GM06990 (cell line): ENCODE measurements around the gene HYAL1.

Experiments
- DNase-seq: peaks from one replicate; pipeline ENCODE4 v3.0.0-alpha.2; 2011; ENCODE audit not compliant: insufficient read length; ENCODE audit errors: extremely low read depth
- H3K27me3 ChIP-seq: replicated peaks from 2 replicates; pipeline ENCODE4 v1.6.0; 2011; ENCODE audit warnings: low read length; ENCODE audit not compliant: control insufficient read depth, insufficient read depth
- H3K36me3 ChIP-seq: 2 replicates; pipeline ENCODE4 v1.5.1; 2011; ENCODE audit warnings: low read length; ENCODE audit not compliant: control insufficient read depth, insufficient read depth
- H3K4me3 ChIP-seq: replicated peaks from 2 replicates; pipeline ENCODE4 v1.5.1; 2011; ENCODE audit warnings: low read depth, mild to moderate bottlenecking, control low read depth, low read length
- CTCF ChIP-seq: IDR thresholded peaks from 2 replicates; pipeline ENCODE4 v1.5.1; 2011; ENCODE audit warnings: low read length, control low read depth, mild to moderate bottlenecking, inconsistent platforms; ENCODE audit not compliant: insufficient read depth, poor library complexity, severe bottlenecking

The HYAL1 gene

GRCh38 chr3:50347187-50347813, 43.9 kb upstream of the HYAL1 start:
- Histone ChIP-seq H3K4me3 (no peak overlapping the region), H3K27me3 (no peaks in the 10 kb centered on the region), H3K36me3 (peaks cover 11% of the 10 kb centered on the region)
- TF ChIP-seq CTCF = peak; percentile 66
- DNase-seq = no peak

- Histone ChIP-seq H3K27me3 (no peaks in the 10 kb centered on the region), H3K4me3 (peak within 1 kb of the TSS; percentile 46), H3K36me3 (peaks cover 11% of the 10 kb centered on the region)
- TF ChIP-seq CTCF = no peak
- DNase-seq = peak; percentile 79
These were observed 42.3 kb upstream of the HYAL1 start, which contains the start of gene ZMYND10 for GRCh38 chr3:50345586-50346234. Gene ZMYND10, minus strand, starts transcription at chr3:50345732. Its CDS starts 153 bp downstream, at chr3:50345579.

GRCh38 chr3:50345008-50345407, 41.6 kb upstream of the HYAL1 start:
- Histone ChIP-seq H3K27me3 (no peaks in the 10 kb centered on the region), H3K4me3 (no peak overlapping the region), H3K36me3 (peaks cover 11% of the 10 kb centered on the region)
- no peak for TF ChIP-seq CTCF
- no peak for DNase-seq

- Histone ChIP-seq H3K4me3 (no peak overlapping the region), H3K36me3 (peaks cover 6% of the 10 kb centered on the region), H3K27me3 (no peaks in the 10 kb centered on the region)
- TF ChIP-seq CTCF = no peak
- DNase-seq = no peak
These were observed 39.6 kb upstream of the HYAL1 start for GRCh38 chr3:50342813-50343633.

- no peak overlapping the region for H3K4me3 ChIP-seq
- TF ChIP-seq CTCF = no peak
- no peaks in the 10 kb centered on the region for H3K27me3 ChIP-seq
- H3K36me3 ChIP-seq = no peaks in the 10 kb centered on the region
- DNase-seq = no peak
These were observed 38.7 kb upstream of the HYAL1 start for GRCh38 chr3:50341996-50342650.
